Measurements from ENCODE around the gene DLK1.

DLK1 gene

GRCh38 chr14:100765991-100766390 is 39.3 kb downstream of the DLK1 start:
- no peak for DNase-seq

DNA sequence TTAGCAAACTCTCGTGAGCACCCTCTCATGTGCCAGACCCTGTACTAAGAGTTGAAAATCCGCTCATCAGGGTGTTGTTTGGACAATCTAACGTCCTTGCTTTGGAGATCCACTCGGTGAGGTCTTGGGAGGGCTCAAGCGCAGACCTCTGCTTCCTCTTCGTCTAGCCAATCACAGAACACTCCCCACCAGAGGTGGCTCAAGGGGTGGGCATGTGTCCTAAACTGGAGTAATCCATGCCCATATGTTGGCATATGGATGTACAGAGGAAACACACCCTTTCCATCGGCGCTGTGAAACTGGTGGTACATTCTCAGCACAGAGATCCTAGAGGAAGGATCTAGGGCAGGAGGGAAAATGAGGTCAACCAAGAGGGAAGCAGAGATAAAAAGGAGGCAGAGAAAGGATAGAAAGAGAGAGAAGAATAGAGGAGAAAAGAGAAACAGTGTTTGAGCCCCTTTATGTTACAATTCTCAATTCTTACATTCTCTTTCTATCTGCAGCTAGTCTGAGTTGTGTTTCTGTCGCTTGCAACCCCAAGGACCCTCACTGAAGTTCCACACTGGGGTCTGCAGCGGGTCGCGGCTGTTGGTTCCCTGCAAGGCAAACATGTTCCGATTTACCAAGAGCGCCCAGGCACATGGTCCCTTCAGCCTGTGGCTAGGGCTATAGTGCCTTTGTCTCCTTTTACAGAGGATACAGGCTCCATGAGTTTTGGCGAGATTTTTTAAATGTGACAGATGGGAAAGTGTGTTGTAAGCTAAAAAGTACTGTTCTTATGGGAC is 40.5 kb downstream of the DLK1 start:
- no peak for DNase-seq

- no peak for DNase-seq
Observed at GRCh38 chr14:100767788-100768536, 41.3 kb downstream of the DLK1 start.

GRCh38 chr14:100769035-100769939 is 42.6 kb downstream of the DLK1 start:
- DNase-seq: no peak

GRCh38 chr14:100770046-100770445 is 43.4 kb downstream of the DLK1 start:
- no peak for DNase-seq

GRCh38 chr14:100770605-100771120 is 44.0 kb downstream of the DLK1 start:
- DNase-seq: no peak

DNA sequence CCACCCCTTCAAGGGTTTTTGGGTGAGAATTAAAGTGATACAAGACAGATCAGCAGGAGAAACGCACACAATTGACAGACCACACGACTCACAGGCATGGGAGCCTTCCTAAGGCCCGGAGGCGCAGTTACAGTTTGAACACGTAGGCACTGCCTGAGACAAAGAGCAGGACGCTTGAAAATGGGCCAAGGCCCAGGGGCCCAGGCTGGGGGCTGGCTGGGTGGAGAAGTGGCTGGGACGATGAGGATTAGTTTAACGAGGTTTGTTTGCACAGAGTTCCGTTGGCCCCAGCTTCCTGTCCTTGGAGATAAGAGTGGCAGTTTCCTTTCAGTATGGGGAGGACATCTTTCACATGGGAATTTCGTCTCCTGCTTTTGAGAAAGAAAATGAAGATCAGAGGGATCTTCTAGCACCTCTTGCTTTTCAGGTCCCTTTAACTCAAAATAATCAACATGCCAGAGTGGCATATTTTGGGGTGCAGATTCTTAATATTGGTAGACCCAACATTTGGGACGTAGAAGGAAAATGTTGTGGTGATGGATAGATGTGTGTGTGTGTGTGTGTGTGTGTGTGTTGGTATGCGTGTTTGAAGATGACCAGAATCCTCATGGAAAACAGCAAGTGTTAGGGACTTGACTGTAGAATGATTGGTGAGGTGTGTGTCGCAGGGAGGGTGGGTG is 44.6 kb downstream of the DLK1 start:
- no peak for DNase-seq

DNA sequence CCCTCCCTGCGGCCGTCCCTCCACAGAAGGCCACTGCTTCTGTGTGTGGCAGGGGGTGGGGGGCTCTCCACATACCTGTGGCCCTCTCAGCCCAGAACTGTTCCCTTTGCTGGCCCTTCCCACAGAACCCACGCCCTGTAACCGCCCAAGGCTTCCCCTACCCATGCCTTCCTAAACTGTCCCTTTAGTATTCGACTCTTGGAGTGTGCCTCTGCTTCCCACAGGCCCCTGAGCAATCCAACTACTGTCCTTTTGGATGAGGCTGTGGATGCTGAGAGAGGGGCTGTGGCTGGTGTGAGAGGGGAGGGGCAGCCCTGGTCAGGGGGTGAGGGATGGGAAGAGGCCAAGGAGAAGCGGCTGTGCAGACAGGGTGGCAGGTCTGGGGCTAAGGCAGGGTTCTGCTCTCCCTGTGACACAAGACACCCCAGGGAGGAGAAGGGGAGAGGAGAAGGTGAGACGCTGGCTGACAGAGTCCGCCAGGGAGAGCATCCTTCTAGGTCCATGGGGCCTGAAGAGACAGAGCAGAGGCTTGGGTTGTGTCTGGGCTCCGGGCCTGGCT is 46.0 kb downstream of the DLK1 start:
- no peak for DNase-seq

- DNase-seq: no peak
Observed at GRCh38 chr14:100773331-100774163, 46.9 kb downstream of the DLK1 start.

DNA sequence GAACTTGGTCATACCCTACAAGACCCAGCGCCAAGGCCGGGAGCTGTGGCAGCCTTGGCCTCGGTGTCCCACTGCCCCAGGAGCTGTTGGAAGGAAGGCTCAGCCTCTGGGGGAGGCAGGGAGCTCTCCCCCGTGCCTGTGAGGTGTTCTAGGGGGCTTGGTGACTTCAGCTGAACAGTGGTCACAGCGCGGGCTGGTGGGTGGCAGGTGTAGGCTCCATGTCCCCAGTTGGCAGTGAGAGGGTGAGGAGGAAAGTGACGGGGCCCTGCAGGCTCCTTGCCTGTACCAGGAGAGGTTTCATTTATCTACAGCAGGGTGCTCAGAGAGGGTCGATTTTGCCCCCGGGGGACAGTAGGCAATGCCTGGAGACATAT is 47.5 kb downstream of the DLK1 start:
- no peak for DNase-seq

DNA sequence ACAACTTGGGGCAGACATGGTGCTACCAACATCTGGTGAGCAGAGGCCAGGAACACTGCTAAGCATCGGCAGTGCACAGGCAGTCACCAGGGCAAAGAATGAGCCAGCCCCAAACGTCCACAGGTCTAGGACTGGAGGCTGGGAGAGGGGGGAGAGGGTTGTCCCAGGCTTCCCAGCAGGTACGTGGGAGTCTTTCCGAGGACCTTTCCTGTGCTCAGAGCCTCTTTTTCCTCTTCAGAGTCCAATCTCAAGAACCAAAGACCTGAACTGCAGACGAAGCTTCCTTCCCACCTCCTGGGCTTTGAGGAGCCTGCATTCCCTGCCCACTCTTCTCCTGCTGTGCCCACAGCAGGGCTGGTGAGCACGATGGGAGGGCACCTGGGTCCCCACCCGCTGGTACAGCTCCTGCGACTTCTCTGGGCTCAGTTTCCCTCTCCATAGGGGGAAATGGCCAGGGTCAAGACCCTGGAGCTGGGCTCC is 48.7 kb downstream of the DLK1 start:
- no peak for DNase-seq

DNA sequence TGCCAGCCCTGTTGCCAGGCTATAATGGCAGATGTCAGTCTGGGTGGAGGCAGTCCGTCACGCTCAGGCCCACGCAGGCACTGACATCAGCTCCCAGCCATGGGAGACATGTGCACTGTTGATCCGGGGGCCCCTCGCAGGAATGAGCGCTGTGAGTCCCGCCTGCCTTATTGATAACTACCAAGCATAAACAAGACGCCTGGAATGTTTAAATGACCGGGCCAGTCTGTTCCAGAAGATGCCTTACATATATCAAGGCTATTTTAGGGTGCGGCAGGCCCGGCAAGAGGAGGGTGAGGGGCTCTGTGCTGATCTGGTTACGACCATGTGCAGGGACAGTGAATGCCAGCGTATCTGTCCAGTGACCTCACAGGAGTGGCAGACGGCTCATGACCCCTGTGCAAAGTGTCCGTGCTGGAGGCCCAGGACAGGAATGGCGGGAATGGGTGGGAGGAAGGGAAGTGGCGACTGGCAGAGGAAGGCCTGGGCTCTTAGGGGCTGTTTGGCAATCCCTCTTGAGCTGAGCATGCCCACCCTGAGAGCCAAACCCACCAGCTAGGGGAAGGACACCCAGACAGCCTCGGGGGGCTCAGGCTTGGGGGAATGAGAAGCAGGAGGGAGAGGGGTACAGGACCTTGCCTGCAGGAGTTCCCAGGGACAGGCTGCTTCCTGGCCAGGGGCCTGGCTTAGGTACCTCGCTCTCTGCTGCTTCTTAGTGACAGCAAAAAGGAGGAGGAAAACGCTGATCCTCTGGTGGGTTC is 49.3 kb downstream of the DLK1 start:
- no peak for DNase-seq

DNA sequence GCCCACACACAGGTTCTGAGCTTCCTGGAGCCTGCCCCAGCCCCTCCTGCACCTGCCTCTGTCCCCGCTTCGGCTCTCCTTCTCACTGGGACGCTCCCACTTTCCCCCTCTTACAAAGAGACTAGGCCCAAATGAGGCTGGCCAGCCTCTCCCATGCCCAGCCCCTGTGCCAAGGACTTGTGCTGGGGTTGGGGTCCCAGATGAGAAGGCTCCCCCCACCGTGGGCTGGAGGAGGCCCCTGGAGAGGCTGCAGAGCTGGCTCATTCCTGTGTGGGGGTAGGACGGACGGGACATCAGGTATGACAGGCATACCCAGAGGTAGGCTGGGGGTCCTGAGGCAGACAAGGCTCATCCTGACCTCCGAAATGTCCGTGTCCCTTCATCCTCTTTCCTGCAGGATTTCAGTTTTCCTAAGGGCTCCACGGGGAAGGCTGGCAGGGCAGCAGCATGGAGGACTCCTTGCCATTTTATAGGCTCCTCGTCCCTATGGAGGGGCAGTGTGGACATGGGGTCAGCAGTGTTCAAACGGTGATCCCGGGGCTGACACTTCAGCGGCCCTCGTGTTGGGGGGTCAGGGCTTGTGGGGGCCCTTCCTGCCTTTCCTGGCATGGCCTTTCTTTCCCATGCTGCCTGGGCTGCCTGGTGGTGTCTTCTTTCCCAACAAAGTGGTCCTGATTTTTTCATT is 50.1 kb downstream of the DLK1 start:
- DNase-seq: no peak

- no peak for DNase-seq
Observed at GRCh38 chr14:100777366-100777817, 50.7 kb downstream of the DLK1 start.

DNA sequence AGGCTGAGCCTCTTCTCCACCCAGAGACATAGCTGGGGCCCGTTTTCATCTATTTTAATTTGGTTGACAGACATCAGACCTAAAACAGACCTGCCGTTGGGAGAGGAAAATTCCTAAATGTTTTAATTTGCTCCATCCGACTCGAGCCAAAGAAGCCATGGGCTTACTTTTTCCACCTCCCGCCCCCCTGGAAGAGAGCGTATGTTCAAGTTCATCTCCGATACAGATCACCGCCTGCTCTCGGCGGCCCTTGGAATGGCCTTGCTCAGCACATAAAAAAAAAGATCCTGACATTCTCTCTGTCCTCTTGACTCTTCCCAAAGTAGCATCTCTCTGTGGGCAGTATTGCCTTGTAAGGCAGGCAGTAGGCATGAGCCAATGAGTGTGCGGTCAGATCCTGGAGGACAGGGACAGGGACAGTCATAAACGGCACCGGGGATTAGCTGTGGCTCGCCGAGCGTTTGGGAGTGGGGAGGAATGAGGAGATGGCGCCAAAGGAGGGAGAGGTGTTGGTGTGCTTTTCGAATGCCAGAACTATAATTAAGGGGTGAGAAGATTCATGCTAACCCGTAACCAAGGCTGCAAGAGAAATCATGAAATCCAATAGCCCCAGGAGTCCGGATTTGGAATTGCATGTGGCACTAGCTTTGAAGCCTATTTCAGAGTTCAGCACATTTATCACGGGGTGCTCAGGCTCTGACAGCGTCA is 51.3 kb downstream of the DLK1 start:
- DNase-seq: no peak

DNA sequence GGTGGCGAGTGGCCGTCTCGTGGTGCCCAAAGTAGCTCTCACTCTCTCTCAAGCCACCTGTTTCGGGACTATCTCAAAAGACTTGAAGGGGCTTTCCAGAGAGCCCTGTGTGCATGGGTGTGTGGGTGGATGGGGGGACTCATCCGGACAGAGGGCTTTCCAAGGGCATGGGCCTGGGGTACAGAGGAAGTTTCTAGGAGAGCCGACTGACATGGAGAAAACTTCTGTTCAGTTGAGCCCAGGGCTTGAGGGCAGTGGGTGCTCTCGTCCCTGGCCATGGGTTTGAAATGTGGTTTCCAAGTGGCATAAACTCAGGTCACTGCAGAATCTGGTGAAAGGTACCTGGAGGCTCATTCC is 51.8 kb downstream of the DLK1 start:
- no peak for DNase-seq

DNA sequence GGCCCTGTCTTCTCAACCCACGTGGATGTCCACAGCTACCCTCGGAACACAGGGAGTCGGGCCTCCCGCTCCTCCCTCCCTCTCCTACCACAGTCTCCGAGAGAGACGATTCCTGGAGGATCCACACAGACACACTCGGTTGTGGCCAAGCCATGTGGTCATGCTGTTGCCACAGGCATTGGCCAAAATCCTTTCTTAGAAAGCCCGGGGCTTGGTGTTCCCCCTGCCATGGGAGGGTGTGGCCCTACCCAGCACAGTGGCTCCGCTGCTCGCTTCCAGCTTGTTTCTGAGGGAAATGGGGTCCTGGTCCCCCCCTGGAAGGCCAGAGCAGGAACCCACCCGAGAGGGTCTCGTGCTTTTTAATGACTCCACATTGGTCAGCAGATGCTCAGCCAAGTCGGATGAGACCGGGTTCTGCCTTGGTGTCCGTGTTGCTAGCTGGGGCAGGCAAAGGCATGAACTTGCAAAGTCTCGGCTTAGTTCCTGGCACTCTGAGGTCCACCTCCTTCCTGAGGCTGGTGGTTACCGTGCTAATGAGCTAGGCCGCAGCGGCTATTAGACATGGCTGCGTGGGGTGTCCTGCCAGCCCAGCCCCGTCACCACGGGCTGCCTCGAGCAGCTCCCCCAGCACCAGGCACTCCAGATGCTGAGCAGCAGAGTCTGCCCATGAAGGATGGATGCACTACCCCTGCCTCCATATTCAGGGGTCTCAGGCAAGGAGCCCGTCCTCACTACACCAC is 52.4 kb downstream of the DLK1 start:
- no peak for DNase-seq

- DNase-seq: no peak
Observed at GRCh38 chr14:100779691-100780080, 53.0 kb downstream of the DLK1 start.

All from COR-L47 (cell line).